ENCODE measurements around the gene ADARB1.

- no peak for TF ChIP-seq CTCF (conservative IDR thresholded peaks at IDR 0.05; ENCODE audit: low read depth, low read length)
- TF ChIP-seq EZH2 (IDR thresholded peaks at IDR 0.05; ENCODE audit: borderline replicate concordance, low read depth, low read length, poor library complexity, severe bottlenecking) = no peak
These were observed 4.5 kb downstream of the ADARB1 start for GRCh38 chr21:45078877-45079281.
